Lung (tissue), 12 donors: ENCODE results near the gene CTRB2. TPM values are rescaled to one million over a fixed set of nuclear protein-coding genes. Genes with fewer than 3 reads are reported as not detected.
A peak's percentile ranks its signal among the peaks of the same experiment; 100 is the strongest.
"Not testable (repeated sequence)": the region's sequence is repeated elsewhere in the genome, so short reads cannot be mapped to it uniquely, and the experiment has no call there.

Source experiments
- ATAC-seq: fragments of 200-7000 bp; cut with Tn5 transposase; one replicate; pipeline ENCODE4 v1.9.1; 2020; ENCODE audit warnings: moderate number of reproducible peaks; ENCODE audit not compliant: insufficient read depth, low FRiP score
- DNase-seq, 3 donors: peaks; one replicate each; pipeline ENCODE4 v3.0.0-alpha.2; 2013 to 2017
- H3K27ac ChIP-seq, 2 donors: one replicate each; pipeline ENCODE4 v1.5.1; 2013; ENCODE audit warnings: mild to moderate bottlenecking in 2 of 2, moderate library complexity in 2 of 2, control low read depth in 1 of 2, inconsistent platforms in 1 of 2, low read depth in 1 of 2, low read length in 1 of 2
- H3K27me3 ChIP-seq, 3 donors: one replicate each; pipeline ENCODE4 v1.5.1; 2013; ENCODE audit warnings: low read length in 2 of 3; ENCODE audit not compliant: control insufficient read depth in 3 of 3, insufficient read depth in 3 of 3
- H3K36me3 ChIP-seq, 4 donors: one replicate each; pipeline ENCODE4 v1.5.1; 2013; ENCODE audit warnings: low read length in 4 of 4, mild to moderate bottlenecking in 1 of 4, moderate library complexity in 1 of 4; ENCODE audit not compliant: control insufficient read depth in 4 of 4, insufficient read depth in 4 of 4
- H3K4me1 ChIP-seq, 5 donors: one replicate each; pipeline ENCODE4 v1.5.1; 2013; ENCODE audit warnings: low read length in 5 of 5, mild to moderate bottlenecking in 2 of 5, moderate library complexity in 1 of 5; ENCODE audit not compliant: control insufficient read depth in 5 of 5, insufficient read depth in 5 of 5
- H3K4me3 ChIP-seq: one replicate; pipeline ENCODE4 v1.5.1; 2013; ENCODE audit warnings: mild to moderate bottlenecking, control low read depth, moderate library complexity
- H3K9ac ChIP-seq, 2 donors: one replicate each; pipeline ENCODE4 v1.5.1; 2013; ENCODE audit warnings: low read length in 2 of 2, control low read depth in 1 of 2; ENCODE audit not compliant: insufficient read depth in 1 of 2
- H3K9me3 ChIP-seq, 4 donors: one replicate each; pipeline ENCODE4 v1.5.1; 2013; ENCODE audit warnings: low read length in 3 of 4, mild to moderate bottlenecking in 1 of 4, moderate library complexity in 1 of 4; ENCODE audit not compliant: control insufficient read depth in 4 of 4, insufficient read depth in 3 of 4
- CTCF ChIP-seq: IDR thresholded peaks from 2 replicates; pipeline ENCODE4 v1.5.1; 2012; ENCODE audit warnings: mild to moderate bottlenecking; ENCODE audit errors: control extremely low read depth, extremely low read depth
- WGBS, 2 donors: extraction: QIAGEN DNeasy Blood & Tissue Kit; methylation state at CpG; one replicate each; pipeline ENCODE4 v1.1.7; 2013; 5-methylcytosine and 5-hydroxymethylcytosine counted together
- polyA plus RNA-seq, 2 donors: library from polyadenylated mRNA; stranded (reverse); fragments of 200-250 nt; gene quantifications; one replicate each; pipeline ENCODE4 v1.2.1, GENCODE V29; 2013
- total RNA-seq, 2 donors: library from RNA; depleted of rRNA in 1 of 2; stranded (reverse); fragments of >200 nt in 1 of 2; gene quantifications; one replicate each; pipeline ENCODE4 v1.2.1, GENCODE V29; 2014 to 2021
- donor health status: control.
- donor health status: control.
- donor health status: Bipolar disorder and iron deficiency.
- donor health status: healthy.
- donor health status: DM: yes; HTN: yes; CAD: no.

Gene CTRB2
- total and polyA plus RNA-seq, 4 donors: 0.65 to 14.6 (median 1.3) TPM; not detected in 1

GRCh38 chr16:75243667-75244224 lies 36.8 kb upstream of the CTRB2 start:
- Histone ChIP-seq H3K36me3 (peaks cover 0 to 20% (median 7%) of the 10 kb centered on the region in 4 donors), H3K9me3 (peaks cover 0 to 1% (median 0%) of the 10 kb centered on the region in 4 donors), H3K4me1 (peaks cover 17 to 49% (median 44%) of the 10 kb centered on the region in 5 donors), H3K27ac (peak overlapping the region; percentile 17 to 82), H3K4me3 (no peak overlapping the region), H3K27me3 (no peaks in the 10 kb centered on the region), H3K9ac (no peak overlapping the region)
- DNase-seq (no peak), ATAC-seq (no peak)
- 61 to 74% methylated on average over 20 of the region's 20 CpGs for WGBS, 2 donors
- TF ChIP-seq CTCF: no peak

- not testable (repeated sequence) for DNase-seq, H3K9me3 ChIP-seq, H3K27me3 ChIP-seq, H3K27ac ChIP-seq, H3K4me3 ChIP-seq, H3K9ac ChIP-seq, ATAC-seq
- peaks cover 0 to 22% (median 7%) of the 10 kb centered on the region in 4 donors for H3K36me3 ChIP-seq
- peaks cover 18 to 51% (median 46%) of the 10 kb centered on the region in 5 donors for H3K4me1 ChIP-seq
- WGBS, 2 donors: 89 to 95% methylated on average over 24 to 27 of the region's 27 CpGs
These were observed 35.6 kb upstream of the CTRB2 start for GRCh38 chr16:75242436-75243078.

GRCh38 chr16:75241955-75242354 lies 35.0 kb upstream of the CTRB2 start:
- Histone ChIP-seq H3K9ac (no peak overlapping the region), H3K9me3 (peaks cover 0 to 1% (median 0%) of the 10 kb centered on the region in 4 donors), H3K27ac (no peak overlapping the region), H3K36me3 (peaks cover 0 to 25% (median 7%) of the 10 kb centered on the region in 4 donors), H3K4me1 (peaks cover 17 to 52% (median 41%) of the 10 kb centered on the region in 5 donors), H3K4me3 (no peak overlapping the region), H3K27me3 (no peaks in the 10 kb centered on the region)
- 93 to 95% methylated on average over 13 of the region's 13 CpGs for WGBS, 2 donors
- no peak for TF ChIP-seq CTCF
- DNase-seq (no peak), ATAC-seq (no peak)

- Histone ChIP-seq H3K9ac (no peak overlapping the region), H3K27me3 (no peaks in the 10 kb centered on the region), H3K9me3 (peaks cover 0 to under 1% (median 0%) of the 10 kb centered on the region in 4 donors), H3K27ac (no peak overlapping the region), H3K4me1 (peaks cover 17 to 52% (median 36%) of the 10 kb centered on the region in 5 donors), H3K4me3 (no peak overlapping the region), H3K36me3 (peaks cover 0 to 28% (median 7%) of the 10 kb centered on the region in 4 donors)
- TF ChIP-seq CTCF: no peak
- ATAC-seq (no peak), DNase-seq (no peak)
- WGBS, 2 donors: 78 to 86% methylated on average over 8 of the region's 8 CpGs
These were observed 34.5 kb upstream of the CTRB2 start for GRCh38 chr16:75241412-75241811.

GRCh38 chr16:75240633-75241032 lies 33.7 kb upstream of the CTRB2 start:
- not testable (repeated sequence) for DNase-seq, H3K9ac ChIP-seq, ATAC-seq, H3K4me3 ChIP-seq, H3K9me3 ChIP-seq, H3K27me3 ChIP-seq
- Histone ChIP-seq H3K36me3 (peaks cover 0 to 30% (median 8%) of the 10 kb centered on the region in 4 donors), H3K4me1 (peaks cover 13 to 46% (median 30%) of the 10 kb centered on the region in 5 donors), H3K27ac (peak overlapping the region in 1 of 2 donors; percentile 2)
- 78 to 83% methylated on average over 7 of the region's 7 CpGs for WGBS, 2 donors
